22Rv1 (cell line): ENCODE measurements around the gene PRDX3.
"Not testable (repeated sequence)": the region's sequence is repeated elsewhere in the genome, so short reads cannot be mapped to it uniquely, and the experiment has no call there.

Experiments
- H3K27ac ChIP-seq: fragments of 450-650 bp; 2 replicates; pipeline ENCODE4 v1.5.1; 2017
- ZFX ChIP-seq: fragments of 450-650 bp; IDR thresholded peaks from 2 replicates; pipeline ENCODE4 v1.6.1; 2017; ENCODE audit warnings: antibody characterized with exemption, borderline replicate concordance
- TF ChIP-seq, protein P1 (sequence below): fragments of 450-650 bp; IDR thresholded peaks from 2 replicates; pipeline ENCODE4 v1.5.1; 2017; ENCODE audit warnings: mild to moderate bottlenecking

PRDX3 gene

GRCh38 chr10:119149157-119149556 is 29.5 kb downstream of the PRDX3 start:
- no peak for TF ChIP-seq ZFX
- TF ChIP-seq, protein P1, sequence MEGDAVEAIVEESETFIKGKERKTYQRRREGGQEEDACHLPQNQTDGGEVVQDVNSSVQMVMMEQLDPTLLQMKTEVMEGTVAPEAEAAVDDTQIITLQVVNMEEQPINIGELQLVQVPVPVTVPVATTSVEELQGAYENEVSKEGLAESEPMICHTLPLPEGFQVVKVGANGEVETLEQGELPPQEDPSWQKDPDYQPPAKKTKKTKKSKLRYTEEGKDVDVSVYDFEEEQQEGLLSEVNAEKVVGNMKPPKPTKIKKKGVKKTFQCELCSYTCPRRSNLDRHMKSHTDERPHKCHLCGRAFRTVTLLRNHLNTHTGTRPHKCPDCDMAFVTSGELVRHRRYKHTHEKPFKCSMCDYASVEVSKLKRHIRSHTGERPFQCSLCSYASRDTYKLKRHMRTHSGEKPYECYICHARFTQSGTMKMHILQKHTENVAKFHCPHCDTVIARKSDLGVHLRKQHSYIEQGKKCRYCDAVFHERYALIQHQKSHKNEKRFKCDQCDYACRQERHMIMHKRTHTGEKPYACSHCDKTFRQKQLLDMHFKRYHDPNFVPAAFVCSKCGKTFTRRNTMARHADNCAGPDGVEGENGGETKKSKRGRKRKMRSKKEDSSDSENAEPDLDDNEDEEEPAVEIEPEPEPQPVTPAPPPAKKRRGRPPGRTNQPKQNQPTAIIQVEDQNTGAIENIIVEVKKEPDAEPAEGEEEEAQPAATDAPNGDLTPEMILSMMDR, result no peak
- no peak overlapping the region for H3K27ac ChIP-seq

- TF ChIP-seq ZFX, result no peak
- TF ChIP-seq, protein P1, result no peak
- no peak overlapping the region for H3K27ac ChIP-seq
Observed at GRCh38 chr10:119143657-119144056, 35.0 kb downstream of the PRDX3 start.

DNA sequence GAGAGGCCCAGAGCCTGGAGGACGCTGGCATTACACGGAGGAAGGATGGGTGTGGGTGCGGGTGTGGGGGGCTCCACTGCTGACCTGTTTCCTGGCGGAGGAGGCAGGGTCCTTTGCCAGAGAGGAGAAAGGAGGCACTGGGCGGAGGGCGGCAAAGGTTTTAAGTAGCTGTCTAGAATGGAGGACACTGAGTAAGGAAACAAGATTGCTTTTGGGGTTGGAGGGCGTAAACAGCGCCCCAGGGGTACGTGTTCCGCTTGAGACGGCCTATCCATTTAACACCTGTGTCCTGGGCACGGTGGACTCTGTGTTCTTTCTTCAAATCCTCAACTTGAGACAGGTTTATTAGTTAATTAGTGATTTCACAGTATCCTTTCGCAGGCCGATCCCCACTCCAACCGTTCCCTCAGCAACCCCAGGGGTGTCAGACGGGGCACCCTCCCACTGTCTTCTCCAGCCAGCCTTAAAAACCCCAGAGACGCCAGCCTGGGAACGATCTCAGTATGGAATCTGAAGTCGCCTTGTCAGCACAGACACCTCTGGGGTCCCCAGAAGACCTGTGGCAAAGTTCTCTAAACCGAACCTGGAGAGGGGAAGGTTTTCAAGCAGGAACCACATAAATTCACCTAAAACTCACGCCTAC is 37.9 kb downstream of the PRDX3 start:
- TF ChIP-seq ZFX, result no peak
- TF ChIP-seq, protein P1, result no peak
- no peak overlapping the region for H3K27ac ChIP-seq

DNA sequence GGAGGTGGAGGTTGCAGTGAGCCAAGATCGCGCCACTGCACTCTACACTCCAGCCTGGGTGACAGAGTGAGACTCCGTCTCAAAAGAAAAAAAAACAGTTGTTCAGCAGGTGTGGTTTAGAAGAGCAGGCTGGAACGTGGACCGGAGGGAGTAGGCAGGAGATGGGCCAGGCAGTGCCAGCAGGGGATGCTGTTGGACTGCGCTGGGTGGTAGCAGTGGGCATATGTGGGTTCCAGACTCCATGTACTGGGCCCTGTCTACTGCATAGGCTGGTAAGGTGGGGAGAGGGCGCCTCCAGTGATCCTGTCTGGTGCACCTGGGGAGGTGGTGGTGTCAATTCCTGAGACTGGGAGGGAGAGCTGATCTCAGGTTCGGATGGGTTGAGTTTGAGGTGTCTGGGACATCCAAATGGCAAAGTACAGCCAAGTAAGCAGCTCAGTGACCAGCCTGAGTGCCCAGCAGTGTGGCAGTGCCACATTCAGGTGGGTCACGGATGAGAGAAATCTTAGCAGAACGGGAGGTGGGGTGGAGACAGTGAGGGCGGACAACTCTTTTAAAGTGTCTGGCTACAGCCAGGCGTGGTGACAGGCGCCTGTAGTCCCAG is 39.0 kb downstream of the PRDX3 start:
- no peak overlapping the region for H3K27ac ChIP-seq
- no peak for TF ChIP-seq ZFX
- TF ChIP-seq, protein P1, result peak; percentile 50

DNA sequence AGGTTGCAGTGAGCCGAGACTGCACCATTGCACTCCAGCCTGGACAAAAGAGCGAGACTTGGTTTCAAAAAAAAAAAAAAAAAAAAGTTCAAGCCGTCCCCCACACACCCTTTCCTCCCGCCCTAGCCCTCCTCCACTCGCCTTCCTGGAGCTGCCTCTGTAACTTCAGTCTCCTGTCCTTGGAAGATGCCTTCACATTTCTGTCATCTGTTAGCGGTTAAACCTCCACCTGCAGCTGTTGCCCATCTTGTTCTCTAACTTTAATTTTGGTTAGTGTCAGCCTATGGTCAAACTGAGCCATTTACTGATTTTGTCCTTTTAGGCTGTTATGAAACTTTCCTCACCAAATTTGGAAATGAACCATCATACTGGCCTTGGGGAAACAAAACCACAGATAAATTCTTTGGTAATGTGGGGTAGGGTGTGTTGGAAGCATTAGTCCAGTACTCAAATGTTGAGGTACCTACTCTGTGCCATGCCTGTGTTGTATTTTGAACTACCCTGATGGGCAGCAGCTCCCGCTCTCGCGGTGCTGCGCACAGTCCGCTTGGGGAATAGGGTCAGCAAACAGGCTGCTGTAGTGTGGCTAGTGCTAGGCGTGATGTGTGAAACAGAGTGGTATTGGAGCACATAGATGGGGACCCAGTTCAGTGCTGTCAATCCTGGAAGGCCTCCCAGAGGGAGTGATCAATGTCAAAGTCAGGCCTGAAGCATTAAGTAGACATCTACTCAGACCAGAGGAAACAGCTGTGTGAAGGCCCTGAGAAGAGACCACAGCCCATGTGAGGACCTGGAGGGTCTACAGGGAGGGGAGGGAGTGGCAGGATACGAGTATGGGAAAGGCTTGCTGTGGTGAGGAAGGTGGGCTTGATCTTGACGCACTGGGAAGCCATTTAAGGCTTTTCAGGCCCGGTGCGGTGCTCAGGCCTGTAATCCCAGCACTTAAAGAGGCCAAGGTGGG is 40.0 kb downstream of the PRDX3 start:
- TF ChIP-seq, protein P1, result no peak
- no peak for TF ChIP-seq ZFX
- H3K27ac ChIP-seq, result no peak overlapping the region

- not testable (repeated sequence) for H3K27ac ChIP-seq
Observed at GRCh38 chr10:119137878-119138277, 40.7 kb downstream of the PRDX3 start.

- no peak overlapping the region for H3K27ac ChIP-seq
- TF ChIP-seq ZFX, result no peak
- TF ChIP-seq, protein P1, result no peak
Observed at GRCh38 chr10:119136084-119136483, 42.5 kb downstream of the PRDX3 start.
